ENCODE results near the gene MARCKSL1.

GRCh38 chr1:32291145-32291707 is 44.8 kb downstream of the MARCKSL1 start:
- no peak for TF ChIP-seq EZH2 (IDR thresholded peaks at IDR 0.05)
- TF ChIP-seq POLR2AphosphoS5 (IDR thresholded peaks at IDR 0.05; ENCODE audit: borderline replicate concordance, low read depth, low read length), result no peak

All from SK-N-MC (cell line).